Spleen (tissue), 11 donors: ENCODE results near the gene NLRP2B. TPM values are rescaled to one million over a fixed set of nuclear protein-coding genes. Genes with fewer than 3 reads are reported as not detected.

Experiments
- DNase-seq: peaks from one replicate; pipeline ENCODE4 v3.0.0-alpha.2; 2020
- H3K27ac ChIP-seq, 8 donors: fragments of 200-600 bp; sonication (generic) in 7 of 8; 1 replicate in 4 of 8; 2 replicates in 4 of 8; pipeline versions ENCODE4 v1.5.0 to v1.8.0; 2016 to 2021; ENCODE audit warnings: inconsistent platforms in 4 of 8, mild to moderate bottlenecking in 4 of 8, moderate library complexity in 1 of 8
- H3K27me3 ChIP-seq, 7 donors: fragments of 200-600 bp; sonication (generic) in 6 of 7; replicated peaks in 1 of 7; 1 replicate in 4 of 7; 2 replicates in 3 of 7; pipeline versions ENCODE4 v1.5.0 to v1.8.0; 2016 to 2021; ENCODE audit warnings: inconsistent platforms in 3 of 7, mild to moderate bottlenecking in 1 of 7
- H3K36me3 ChIP-seq, 6 donors: fragments of 200-600 bp; sonication (generic) in 5 of 6; 1 replicate in 4 of 6; 2 replicates in 2 of 6; pipeline versions ENCODE4 v1.5.0 to v1.8.0; 2016 to 2021; ENCODE audit warnings: inconsistent platforms in 2 of 6
- H3K4me1 ChIP-seq, 6 donors: fragments of 200-600 bp; sonication (generic) in 5 of 6; 1 replicate in 3 of 6; 2 replicates in 3 of 6; pipeline versions ENCODE4 v1.5.0 to v1.8.0; 2016 to 2021; ENCODE audit warnings: inconsistent platforms in 3 of 6
- H3K4me3 ChIP-seq, 8 donors: fragments of 200-600 bp; sonication (generic) in 7 of 8; 1 replicate in 4 of 8; 2 replicates in 4 of 8; pipeline versions ENCODE4 v1.5.0 to v1.8.0; 2016 to 2021; ENCODE audit warnings: inconsistent platforms in 4 of 8, mild to moderate bottlenecking in 4 of 8, moderate library complexity in 2 of 8
- H3K9me3 ChIP-seq, 8 donors: fragments of 200-600 bp; sonication (generic) in 7 of 8; 1 replicate in 4 of 8; 2 replicates in 4 of 8; pipeline versions ENCODE4 v1.5.0 to v1.8.0; 2016 to 2021; ENCODE audit warnings: inconsistent platforms in 4 of 8
- CTCF ChIP-seq, 11 experiments: fragments of 200-600 bp in 7 of 11; fragments of 450-650 bp in 4 of 11; sonication (generic) in 4 of 11; IDR thresholded peaks in 8 of 11; conservative IDR thresholded peaks in 3 of 11; 1 replicate in 7 of 11; 2 replicates in 4 of 11; pipeline versions ENCODE4 v1.4.0 to v1.8.0; 2016 to 2021; ENCODE audit warnings: antibody characterized with exemption in 11 of 11, inconsistent platforms in 4 of 11, mild to moderate bottlenecking in 1 of 11
- POLR2A ChIP-seq, 3 donors: fragments of 450-650 bp; IDR thresholded peaks; one replicate each; pipeline ENCODE4 v1.5.1; 2017; ENCODE audit warnings: antibody characterized with exemption in 3 of 3, mild to moderate bottlenecking in 1 of 3
- POLR2AphosphoS5 ChIP-seq, 3 donors: sonication (generic); formaldehyde crosslinking; IDR thresholded peaks; one replicate each; pipeline ENCODE4 v1.5.1; 2017; ENCODE audit warnings: antibody characterized with exemption in 3 of 3
- WGBS, 5 donors: extraction: QIAGEN DNeasy Blood & Tissue Kit in 3 of 5; methylation state at CpG; one replicate each; pipeline versions ENCODE4 v1.1.5 to v1.1.7; 2013 to 2018; 5-methylcytosine and 5-hydroxymethylcytosine counted together
- intact Hi-C: fragments of 100-400 bp; cut with DNase I; formaldehyde crosslinking; loops from one replicate; pipeline ENCODE4 v1.15.0; 2023; ENCODE audit warnings: low total_unique reads
- polyA plus RNA-seq, 3 donors: library from polyadenylated mRNA; stranded (reverse); fragments of 200-250 nt; gene quantifications; one replicate each; pipeline ENCODE4 v1.2.1, GENCODE V29; 2013
- total RNA-seq, 7 donors: library from RNA; depleted of rRNA in 3 of 7; stranded (reverse); fragments of >200 nt in 3 of 7; fragmentation: NEBNext Ultra II Directional in 4 of 7; extraction: Animal tissue kit (Norgen Biotek cat#: 25700) in 4 of 7; gene quantifications; one replicate each; pipeline versions ENCODE4 v1.1.0 to v1.2.1, GENCODE V29; 2016 to 2021
- donor health status: healthy with polysubstance abuse.
- donor health status: DM: no; HTN: no; CAD: no; lungs with moderate emphysema.
- donor health status: DM: no; HTN: no; CAD: no.
- donor health status: Bipolar disorder and iron deficiency.
- donor health status: healthy.
- donor health status: DM: no; HTN: no; CAD: no.
- donor health status: DM: yes; HTN: yes; CAD: no.

Gene NLRP2B
- total and polyA plus RNA-seq, 10 donors = 0.03 to 0.18 (median 0.12) TPM; not detected in 6

GRCh38 chrX:57667010-57667409 lies 13.1 kb downstream of the NLRP2B start:
- no peak for DNase-seq
- no peaks in the 10 kb centered on the region for H3K9me3 ChIP-seq
- no peak overlapping the region for H3K4me3 ChIP-seq
- no peak overlapping the region for H3K27ac ChIP-seq
- H3K27me3 ChIP-seq = no peaks in the 10 kb centered on the region
- H3K36me3 ChIP-seq = no peaks in the 10 kb centered on the region
- intact Hi-C loops = no loop called here
- 40 to 83% (median 52%) methylated on average over 1 of the region's 1 CpG for WGBS, 5 donors
- TF ChIP-seq CTCF (IDR thresholded peaks at IDR 0.05 in 8 of 11, conservative IDR thresholded peaks at IDR 0.05 in 3 of 11) (no peak), POLR2A (IDR thresholded peaks at IDR 0.05) (no peak), POLR2AphosphoS5 (IDR thresholded peaks at IDR 0.05) (no peak)
- no peaks in the 10 kb centered on the region for H3K4me1 ChIP-seq

GRCh38 chrX:57655065-57655464 lies 25.0 kb downstream of the NLRP2B start:
- Histone ChIP-seq H3K4me1 (no peaks in the 10 kb centered on the region), H3K27ac (no peak overlapping the region), H3K9me3 (peaks cover 0 to 31% (median 21%) of the 10 kb centered on the region in 8 donors), H3K36me3 (no peaks in the 10 kb centered on the region), H3K4me3 (no peak overlapping the region), H3K27me3 (peaks cover 0 to 4% (median 0%) of the 10 kb centered on the region in 7 donors)
- TF ChIP-seq CTCF (IDR thresholded peaks at IDR 0.05 in 8 of 11, conservative IDR thresholded peaks at IDR 0.05 in 3 of 11) = no peak
- no peak for TF ChIP-seq POLR2AphosphoS5 (IDR thresholded peaks at IDR 0.05)
- no peak for TF ChIP-seq POLR2A (IDR thresholded peaks at IDR 0.05)
- intact Hi-C loops = no loop called here
- 71 to 89% (median 85%) methylated on average over 2 of the region's 2 CpGs for WGBS, 5 donors
- DNase-seq = no peak

DNA sequence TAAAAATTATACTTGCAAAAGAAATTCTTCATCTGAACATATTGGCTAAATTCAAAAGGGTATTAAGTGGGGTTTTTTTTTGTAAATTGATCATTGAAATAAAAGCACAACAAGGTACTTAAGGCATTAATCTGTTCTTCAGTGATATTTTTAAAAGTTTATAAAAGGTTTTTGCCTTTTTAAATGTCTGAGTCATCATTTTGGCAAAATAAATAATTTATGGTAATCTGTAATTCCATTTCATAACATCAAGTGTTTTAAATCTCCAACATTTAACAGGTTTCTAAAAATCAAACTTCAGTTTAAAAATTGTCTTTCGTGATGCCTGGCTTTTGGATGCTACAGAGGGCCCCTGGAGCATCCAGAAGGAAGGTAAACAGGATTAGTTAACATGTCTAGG lies 27.4 kb downstream of the NLRP2B start:
- H3K4me1 ChIP-seq = no peaks in the 10 kb centered on the region
- peaks cover 0 to 31% (median 21%) of the 10 kb centered on the region in 8 donors for H3K9me3 ChIP-seq
- TF ChIP-seq CTCF (IDR thresholded peaks at IDR 0.05 in 8 of 11, conservative IDR thresholded peaks at IDR 0.05 in 3 of 11) = no peak
- TF ChIP-seq POLR2A (IDR thresholded peaks at IDR 0.05) = no peak
- TF ChIP-seq POLR2AphosphoS5 (IDR thresholded peaks at IDR 0.05) = no peak
- H3K27ac ChIP-seq = no peak overlapping the region
- H3K36me3 ChIP-seq = no peaks in the 10 kb centered on the region
- H3K27me3 ChIP-seq = peaks cover 0 to 4% (median 0%) of the 10 kb centered on the region in 7 donors
- DNase-seq = no peak
- no peak overlapping the region for H3K4me3 ChIP-seq
- intact Hi-C loops = no loop called here
- 18 to 68% (median 58%) methylated on average over 1 of the region's 1 CpG for WGBS, 5 donors

GRCh38 chrX:57651169-57651919 lies 28.7 kb downstream of the NLRP2B start:
- Histone ChIP-seq H3K4me3 (no peak overlapping the region), H3K27me3 (peaks cover 0 to 4% (median 0%) of the 10 kb centered on the region in 7 donors), H3K36me3 (no peaks in the 10 kb centered on the region), H3K27ac (no peak overlapping the region), H3K9me3 (peaks cover 0 to 28% (median 20%) of the 10 kb centered on the region in 8 donors), H3K4me1 (no peaks in the 10 kb centered on the region)
- no peak for TF ChIP-seq POLR2AphosphoS5 (IDR thresholded peaks at IDR 0.05)
- no peak for TF ChIP-seq POLR2A (IDR thresholded peaks at IDR 0.05)
- TF ChIP-seq CTCF (IDR thresholded peaks at IDR 0.05 in 8 of 11, conservative IDR thresholded peaks at IDR 0.05 in 3 of 11) = no peak
- intact Hi-C loops = no loop called here
- WGBS, 5 donors = 59 to 88% (median 69%) methylated on average over 4 of the region's 4 CpGs
- no peak for DNase-seq
